MCF 10A (cell line): Measurements from ENCODE around the gene CACNA2D3. TPM values are rescaled to one million over a fixed set of nuclear protein-coding genes. Genes with fewer than 3 reads are reported as not detected.

Experiments used
- BruUV-seq: library from RNA; stranded (reverse); fragments of 400-500 nt; replicated peaks from 2 replicates; lab custom pipeline; 2021; lab: Mats Ljungman, UMichigan
- CTCF ChIA-PET: fragments of 300-600 bp; sonication (Branson Sonifier 250); formaldehyde crosslinking; extraction: SDS; loops from one replicate; lab custom pipeline; 2021; ENCODE audit warnings: antibody characterized with exemption, inconsistent platforms; lab: Yijun Ruan, JAX
- POLR2A ChIA-PET: fragments of 300-600, 350-650 bp; sonication (Branson Sonifier 250); formaldehyde crosslinking; extraction: SDS; loops from one replicate; lab custom pipeline; 2020; ENCODE audit warnings: antibody characterized with exemption, inconsistent platforms; lab: Yijun Ruan, JAX
- DNase-seq: peaks from one replicate; pipeline ENCODE4 v3.0.0-alpha.2; 2018; ENCODE audit not compliant: unreplicated experiment
- H3K27ac Mint-ChIP-seq: one replicate; pipeline ENCODE4 v1.8.0; 2022; ENCODE audit warnings: mild to moderate bottlenecking, low read depth, mixed read lengths; ENCODE audit not compliant: unreplicated experiment
- H3K27me3 Mint-ChIP-seq: one replicate; pipeline ENCODE4 v1.8.0; 2022; ENCODE audit warnings: mixed read lengths; ENCODE audit not compliant: insufficient read depth, unreplicated experiment
- H3K36me3 Mint-ChIP-seq: one replicate; pipeline ENCODE4 v1.8.0; 2022; ENCODE audit warnings: mild to moderate bottlenecking, moderate library complexity, mixed read lengths; ENCODE audit not compliant: insufficient read depth, unreplicated experiment
- H3K4me1 Mint-ChIP-seq: one replicate; pipeline ENCODE4 v1.8.0; 2022; ENCODE audit warnings: mixed read lengths; ENCODE audit not compliant: insufficient read depth, unreplicated experiment
- H3K4me3 Mint-ChIP-seq: one replicate; pipeline ENCODE4 v1.8.0; 2022; ENCODE audit warnings: mild to moderate bottlenecking, moderate library complexity, mixed read lengths; ENCODE audit not compliant: unreplicated experiment
- H3K9me3 Mint-ChIP-seq: one replicate; pipeline ENCODE4 v1.8.0; 2022; ENCODE audit warnings: mixed read lengths; ENCODE audit not compliant: unreplicated experiment
- intact Hi-C: fragments of 100-400 bp; cut with micrococcal nuclease; formaldehyde crosslinking; loops from 2 replicates; pipeline ENCODE4 v1.14.1; 2022
- total RNA-seq: library from RNA; stranded (reverse); gene quantifications from 2 replicates; pipeline ENCODE4 v1.2.3, GENCODE V29; 2022
- TF ChIP-seq, protein P1 (sequence below): fragments of 200-600 bp; IDR thresholded peaks from one replicate; pipeline ENCODE4 v1.8.0; 2022; ENCODE audit warnings: antibody characterized with exemption, mild to moderate bottlenecking; ENCODE audit not compliant: unreplicated experiment

Gene CACNA2D3
- total RNA-seq, 1 experiment from 2014 or later, result 2.3 TPM

DNA sequence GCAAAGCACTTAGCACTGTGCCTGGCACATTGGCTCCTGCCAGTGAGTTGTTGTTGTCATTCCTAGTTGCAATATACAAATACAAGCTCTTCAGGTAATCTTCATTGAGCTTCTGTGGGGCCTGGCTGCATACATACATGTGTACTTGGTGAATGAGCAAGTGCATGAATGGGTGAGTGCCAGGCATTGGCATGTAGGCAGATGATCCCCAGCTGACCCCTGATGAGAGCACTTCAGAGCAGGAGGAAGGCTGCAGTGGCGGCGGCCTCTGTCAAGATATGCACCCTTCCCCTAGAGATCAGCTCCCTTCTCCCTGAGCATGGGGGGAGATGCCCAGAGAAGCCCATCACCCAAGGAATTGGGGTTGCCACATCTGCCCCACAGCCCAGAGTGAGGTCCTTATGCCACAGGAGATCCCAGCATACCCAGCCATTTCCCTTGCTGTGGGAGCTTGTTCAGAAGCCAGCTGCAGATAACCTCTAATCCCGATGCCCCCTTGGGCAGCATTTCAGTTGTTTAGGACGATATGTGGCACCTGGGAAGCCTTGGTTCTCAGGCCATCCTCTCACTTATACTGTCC is 8.8 kb downstream of the CACNA2D3 start:
- no peak for DNase-seq
- no TSS peak for BruUV-seq
- intact Hi-C loops, result no loop called here
- Mint-ChIP-seq H3K36me3 (no peaks in the 10 kb centered on the region), H3K4me3 (no peak overlapping the region), H3K4me1 (no peaks in the 10 kb centered on the region), H3K27ac (no peak overlapping the region), H3K27me3 (no peaks in the 10 kb centered on the region), H3K9me3 (no peaks in the 10 kb centered on the region)
- ChIA-PET POLR2A (no interaction called here), CTCF (interaction anchor here (1.0 kb wide), 1 partner anchor 15 kb away, joined by 3 read pairs; no protein-coding TSS in a partner anchor)
- TF ChIP-seq, protein P1, sequence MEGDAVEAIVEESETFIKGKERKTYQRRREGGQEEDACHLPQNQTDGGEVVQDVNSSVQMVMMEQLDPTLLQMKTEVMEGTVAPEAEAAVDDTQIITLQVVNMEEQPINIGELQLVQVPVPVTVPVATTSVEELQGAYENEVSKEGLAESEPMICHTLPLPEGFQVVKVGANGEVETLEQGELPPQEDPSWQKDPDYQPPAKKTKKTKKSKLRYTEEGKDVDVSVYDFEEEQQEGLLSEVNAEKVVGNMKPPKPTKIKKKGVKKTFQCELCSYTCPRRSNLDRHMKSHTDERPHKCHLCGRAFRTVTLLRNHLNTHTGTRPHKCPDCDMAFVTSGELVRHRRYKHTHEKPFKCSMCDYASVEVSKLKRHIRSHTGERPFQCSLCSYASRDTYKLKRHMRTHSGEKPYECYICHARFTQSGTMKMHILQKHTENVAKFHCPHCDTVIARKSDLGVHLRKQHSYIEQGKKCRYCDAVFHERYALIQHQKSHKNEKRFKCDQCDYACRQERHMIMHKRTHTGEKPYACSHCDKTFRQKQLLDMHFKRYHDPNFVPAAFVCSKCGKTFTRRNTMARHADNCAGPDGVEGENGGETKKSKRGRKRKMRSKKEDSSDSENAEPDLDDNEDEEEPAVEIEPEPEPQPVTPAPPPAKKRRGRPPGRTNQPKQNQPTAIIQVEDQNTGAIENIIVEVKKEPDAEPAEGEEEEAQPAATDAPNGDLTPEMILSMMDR, result no peak

DNA sequence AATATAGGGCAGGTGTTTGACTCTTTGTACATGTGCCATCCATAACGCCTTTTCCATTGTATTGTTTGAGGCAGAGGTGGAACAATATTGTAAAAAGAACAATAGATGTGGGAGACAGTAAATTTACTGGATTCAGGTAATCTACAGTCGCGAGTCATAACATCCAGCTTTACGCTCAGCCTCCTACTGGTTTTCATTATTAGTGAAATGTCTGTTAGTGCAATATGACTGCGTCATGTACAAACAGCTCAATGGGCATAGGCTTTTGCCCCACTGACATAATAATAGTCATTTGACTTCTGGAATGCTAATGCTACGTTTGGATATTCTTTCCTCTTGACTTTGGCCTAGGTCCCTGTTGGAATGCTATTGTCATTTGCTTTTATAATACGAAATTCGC is 9.5 kb downstream of the CACNA2D3 start:
- Mint-ChIP-seq H3K4me3 (no peak overlapping the region), H3K27me3 (peaks cover 6% of the 10 kb centered on the region), H3K4me1 (no peaks in the 10 kb centered on the region), H3K9me3 (no peaks in the 10 kb centered on the region), H3K27ac (no peak overlapping the region), H3K36me3 (no peaks in the 10 kb centered on the region)
- intact Hi-C loops, result no loop called here
- TF ChIP-seq, protein P1, result no peak
- POLR2A ChIA-PET, result no interaction called here
- BruUV-seq, result no TSS peak
- no peak for DNase-seq
- CTCF ChIA-PET, result interaction anchor here (0.6 kb wide), 1 partner anchor 31 kb away, joined by 4 read pairs; no protein-coding TSS in a partner anchor

DNA sequence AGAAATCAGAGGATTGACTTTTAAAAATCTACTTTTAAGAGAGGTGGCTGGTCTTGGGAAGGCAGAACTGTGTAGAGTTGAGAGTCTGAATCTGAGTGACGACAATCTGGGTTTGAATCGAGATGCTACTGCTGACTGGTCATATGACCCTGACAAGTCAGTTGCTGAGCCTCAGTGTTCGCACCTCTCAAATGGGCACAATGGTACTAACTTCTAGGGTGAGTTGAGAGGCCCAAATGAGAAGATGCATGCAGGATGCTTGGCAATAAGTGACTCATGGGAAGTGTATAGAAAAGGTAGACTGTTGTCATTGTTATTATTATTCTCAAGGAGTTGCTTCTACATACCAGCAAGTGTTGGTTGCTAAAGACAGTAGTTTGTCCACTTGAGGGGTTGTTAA is 10.3 kb downstream of the CACNA2D3 start:
- POLR2A ChIA-PET, result no interaction called here
- Mint-ChIP-seq H3K4me1 (no peaks in the 10 kb centered on the region), H3K27me3 (peaks cover 12% of the 10 kb centered on the region), H3K9me3 (no peaks in the 10 kb centered on the region), H3K4me3 (no peak overlapping the region), H3K27ac (no peak overlapping the region), H3K36me3 (no peaks in the 10 kb centered on the region)
- BruUV-seq, result no TSS peak
- intact Hi-C loops, result no loop called here
- TF ChIP-seq, protein P1, result no peak
- CTCF ChIA-PET, result no interaction called here
- no peak for DNase-seq

DNA sequence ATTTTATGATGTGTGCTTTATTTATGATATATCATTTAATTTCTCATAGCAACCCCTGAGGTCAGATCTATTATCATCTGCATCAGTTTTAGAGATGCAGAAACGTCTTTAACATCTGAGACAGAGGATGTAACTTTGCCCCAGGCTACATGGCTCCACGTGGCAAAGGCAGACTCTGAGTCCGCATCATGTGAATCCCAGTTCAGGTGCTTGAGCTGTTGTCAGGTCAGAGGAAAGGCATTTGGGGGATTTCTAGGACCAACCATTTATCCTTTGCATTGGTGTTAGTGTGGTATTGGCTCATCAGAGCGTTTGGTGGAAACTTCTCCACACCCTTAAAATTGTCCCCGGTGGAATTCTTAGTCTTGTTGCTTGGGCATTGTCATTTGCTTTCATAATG is 10.8 kb downstream of the CACNA2D3 start:
- no TSS peak for BruUV-seq
- H3K4me3 Mint-ChIP-seq, result no peak overlapping the region

More for the DNA sequence above, 10.8 kb downstream of the CACNA2D3 start:
- peaks cover 12% of the 10 kb centered on the region for H3K27me3 Mint-ChIP-seq
- intact Hi-C loops, result no loop called here
- no peaks in the 10 kb centered on the region for H3K36me3 Mint-ChIP-seq
- TF ChIP-seq, protein P1, result no peak
- H3K9me3 Mint-ChIP-seq, result no peaks in the 10 kb centered on the region
- H3K27ac Mint-ChIP-seq, result no peak overlapping the region
- DNase-seq, result no peak
- H3K4me1 Mint-ChIP-seq, result no peaks in the 10 kb centered on the region
- ChIA-PET POLR2A (no interaction called here), CTCF (no interaction called here)
